ENCODE data around the gene PRPS1.
"Not testable (repeated sequence)": the region's sequence is repeated elsewhere in the genome, so short reads cannot be mapped to it uniquely, and the experiment has no call there.

PRPS1 gene

DNA sequence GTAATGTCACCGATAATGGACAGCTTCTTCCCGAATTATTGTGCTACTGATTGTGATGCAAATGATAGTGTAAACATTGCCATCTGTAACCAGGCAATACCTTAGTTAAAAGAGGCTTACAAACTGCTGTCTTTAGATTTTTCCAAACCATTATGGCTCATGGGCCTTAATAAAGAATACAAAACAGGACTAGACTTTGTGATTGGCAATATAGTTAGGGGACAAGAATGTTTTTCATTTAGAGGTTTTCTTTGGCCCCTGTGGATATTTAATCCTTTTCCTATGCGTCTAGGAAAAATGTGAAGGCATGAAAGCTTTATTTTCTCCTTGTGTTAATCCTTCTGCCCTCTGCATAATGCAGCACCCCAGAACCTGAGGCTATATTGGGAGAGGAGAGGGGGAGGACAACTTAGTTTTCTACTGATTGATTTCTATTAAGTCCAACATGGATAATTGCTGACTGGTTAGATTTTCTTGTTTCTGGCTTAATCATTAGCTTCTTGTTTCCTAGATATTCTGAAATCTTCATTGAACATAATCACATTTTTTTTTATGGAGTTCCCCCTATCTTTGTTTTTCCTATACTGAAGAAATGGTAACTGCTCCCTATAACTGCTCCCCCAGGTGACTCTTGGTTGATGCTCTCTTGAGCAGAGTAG, 1.9 kb downstream of the PRPS1 start:
- no peak for DNase-seq (ENCODE audit: low spot score)

GRCh38 chrX:107632346-107632745, 4.0 kb downstream of the PRPS1 start:
- DNase-seq (ENCODE audit: low spot score): peak; percentile 13

- DNase-seq (ENCODE audit: low spot score): no peak
Measured at GRCh38 chrX:107646735-107647134, 18.4 kb downstream of the PRPS1 start.

DNA sequence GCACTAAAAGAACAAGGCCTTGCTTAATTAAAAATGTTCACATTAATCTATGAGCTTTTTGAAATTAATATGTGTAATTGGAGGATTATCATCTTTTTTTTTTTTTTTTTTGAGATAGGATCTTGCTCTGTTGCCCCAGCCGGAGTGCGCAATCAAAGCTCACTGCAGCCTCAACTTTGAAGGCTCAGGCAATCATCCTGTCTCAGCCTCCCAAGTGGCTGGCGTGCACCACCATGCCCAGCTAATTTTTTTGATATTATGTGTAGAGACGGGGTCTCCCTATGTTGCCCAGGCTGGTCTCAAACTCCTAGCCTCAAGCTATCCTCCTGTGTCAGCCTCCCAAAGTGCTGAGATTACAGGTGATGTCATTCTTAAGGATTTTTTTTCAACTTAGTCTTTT, 20.0 kb downstream of the PRPS1 start:
- no peak for DNase-seq (ENCODE audit: low spot score)

DNA sequence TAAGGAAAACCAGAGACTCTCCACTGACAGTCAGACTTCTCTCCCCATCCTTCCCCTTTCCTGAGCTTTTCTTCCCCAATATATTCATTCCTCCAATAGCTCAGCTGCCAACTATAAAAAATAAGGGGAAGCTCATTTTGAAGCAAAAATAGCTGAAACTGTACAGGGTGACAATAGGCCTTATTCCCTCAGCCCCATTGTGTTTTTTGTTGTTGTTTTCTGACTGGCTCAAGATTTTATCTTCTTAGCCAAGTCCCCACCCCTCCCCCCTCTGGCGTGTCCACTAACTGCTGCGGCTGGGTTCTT, 26.2 kb downstream of the PRPS1 start:
- no peak for DNase-seq (ENCODE audit: low spot score)

GRCh38 chrX:107654872-107655761, 26.8 kb downstream of the PRPS1 start:
- DNase-seq (ENCODE audit: low spot score): peak; percentile 66

- no peak for DNase-seq (ENCODE audit: low spot score)
Measured at GRCh38 chrX:107656978-107657377, 28.7 kb downstream of the PRPS1 start.

DNA sequence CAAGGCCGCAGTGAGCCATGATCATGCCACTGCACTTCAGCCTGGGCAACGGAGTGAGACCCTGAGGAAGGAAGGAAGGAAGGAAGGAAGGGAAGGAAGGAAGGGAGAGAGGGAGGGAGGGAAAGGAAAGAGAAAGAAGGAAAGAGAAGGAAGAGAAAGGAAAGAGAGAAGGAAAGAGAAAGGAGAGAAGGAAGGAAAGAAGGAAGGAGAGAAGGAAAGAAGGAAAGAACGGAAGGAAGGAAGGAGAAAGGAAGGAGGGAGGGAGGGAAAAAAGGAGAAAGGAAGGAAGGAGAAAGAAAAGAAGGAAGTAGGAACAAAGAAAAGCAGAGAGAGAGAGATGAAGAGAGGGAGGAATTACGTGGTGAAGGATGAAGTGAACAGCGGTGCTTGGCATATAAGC, 30.4 kb downstream of the PRPS1 start:
- DNase-seq (ENCODE audit: low spot score): no peak

- no peak for DNase-seq (ENCODE audit: low spot score)
Measured at GRCh38 chrX:107659286-107659685, 31.0 kb downstream of the PRPS1 start.

DNA sequence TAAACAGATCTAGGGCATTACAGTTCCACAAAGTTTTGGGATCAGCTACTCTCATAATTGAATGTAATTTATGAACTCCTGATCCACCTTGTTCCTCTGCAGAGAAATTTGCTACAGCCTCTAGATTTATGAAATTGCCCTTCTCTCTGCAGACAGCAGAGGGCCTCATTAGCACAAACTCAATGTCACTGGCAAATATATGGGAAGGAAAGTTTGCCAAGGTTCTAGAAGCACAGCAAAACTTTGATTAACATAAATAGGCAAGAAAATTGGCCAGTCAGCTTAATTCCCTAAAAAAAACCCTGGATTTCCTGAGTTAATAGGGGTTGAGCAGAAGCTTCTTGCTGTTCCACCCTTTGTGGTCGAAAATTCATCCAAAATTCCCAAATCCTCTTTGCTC, 31.5 kb downstream of the PRPS1 start:
- peak; percentile 33 for DNase-seq (ENCODE audit: low spot score)

DNA sequence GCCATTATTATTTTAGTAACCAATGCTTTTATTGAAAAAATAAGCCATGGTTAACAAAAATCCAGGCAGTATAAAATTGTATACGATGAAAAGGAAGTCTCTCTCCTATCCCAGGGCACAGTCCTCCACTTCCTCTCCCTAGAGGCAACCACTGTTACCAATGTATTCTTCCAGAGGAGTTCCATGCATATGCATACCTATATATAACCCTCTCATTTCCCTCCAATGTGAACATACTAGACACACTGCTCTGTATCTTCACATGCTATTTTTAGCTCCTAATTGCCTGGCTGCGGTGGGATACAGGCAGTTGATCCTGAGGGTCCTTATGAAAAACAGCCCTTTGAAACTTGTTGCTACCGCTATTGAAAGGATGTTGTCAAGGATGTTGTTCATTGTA, 33.8 kb downstream of the PRPS1 start:
- DNase-seq (ENCODE audit: low spot score): no peak

DNA sequence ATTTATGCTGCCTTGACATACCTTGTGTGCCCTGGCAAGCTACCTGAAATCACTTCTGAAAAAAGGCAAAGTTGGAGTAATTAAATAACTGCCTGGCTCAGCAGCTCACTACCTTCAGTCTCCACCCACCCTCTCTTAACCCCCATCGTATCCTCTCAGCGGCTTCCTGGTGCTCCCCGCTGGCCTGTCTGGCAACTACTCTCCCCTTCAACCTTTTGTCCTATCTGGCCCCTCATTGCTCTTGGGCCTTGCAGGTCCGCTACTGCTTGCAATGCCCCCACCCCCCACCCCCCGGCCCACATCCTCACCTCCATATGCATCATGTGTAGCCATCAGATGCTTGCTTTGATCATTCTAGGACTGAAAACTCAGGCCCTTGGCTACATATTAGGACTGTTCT, 34.5 kb downstream of the PRPS1 start:
- DNase-seq (ENCODE audit: low spot score): no peak

DNA sequence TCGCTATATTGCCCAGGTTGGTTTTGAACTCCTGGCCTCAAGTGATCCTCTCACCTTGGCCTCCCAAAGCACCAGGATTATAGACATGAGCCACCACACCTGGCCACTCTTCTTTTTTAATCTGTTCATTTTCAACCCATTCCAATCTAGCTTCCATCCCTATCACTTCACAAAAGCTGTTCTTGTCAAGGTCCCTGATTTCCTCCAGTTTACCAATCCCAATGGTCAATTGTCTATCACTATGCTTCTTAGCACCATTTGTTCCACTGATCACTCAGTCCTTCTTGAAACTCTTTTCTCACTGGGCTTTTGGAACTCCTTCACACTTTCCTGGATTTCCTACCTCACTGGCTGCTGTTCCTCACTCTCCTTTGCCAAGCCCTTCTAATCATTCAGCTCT, 38.6 kb downstream of the PRPS1 start:
- DNase-seq (ENCODE audit: low spot score): no peak

GRCh38 chrX:107667426-107667825, 39.1 kb downstream of the PRPS1 start:
- no peak for DNase-seq (ENCODE audit: low spot score)

GRCh38 chrX:107668710-107669109, 40.4 kb downstream of the PRPS1 start:
- DNase-seq (ENCODE audit: low spot score): not testable (repeated sequence)

GRCh38 chrX:107669261-107669660, 41.0 kb downstream of the PRPS1 start:
- DNase-seq (ENCODE audit: low spot score): no peak

DNA sequence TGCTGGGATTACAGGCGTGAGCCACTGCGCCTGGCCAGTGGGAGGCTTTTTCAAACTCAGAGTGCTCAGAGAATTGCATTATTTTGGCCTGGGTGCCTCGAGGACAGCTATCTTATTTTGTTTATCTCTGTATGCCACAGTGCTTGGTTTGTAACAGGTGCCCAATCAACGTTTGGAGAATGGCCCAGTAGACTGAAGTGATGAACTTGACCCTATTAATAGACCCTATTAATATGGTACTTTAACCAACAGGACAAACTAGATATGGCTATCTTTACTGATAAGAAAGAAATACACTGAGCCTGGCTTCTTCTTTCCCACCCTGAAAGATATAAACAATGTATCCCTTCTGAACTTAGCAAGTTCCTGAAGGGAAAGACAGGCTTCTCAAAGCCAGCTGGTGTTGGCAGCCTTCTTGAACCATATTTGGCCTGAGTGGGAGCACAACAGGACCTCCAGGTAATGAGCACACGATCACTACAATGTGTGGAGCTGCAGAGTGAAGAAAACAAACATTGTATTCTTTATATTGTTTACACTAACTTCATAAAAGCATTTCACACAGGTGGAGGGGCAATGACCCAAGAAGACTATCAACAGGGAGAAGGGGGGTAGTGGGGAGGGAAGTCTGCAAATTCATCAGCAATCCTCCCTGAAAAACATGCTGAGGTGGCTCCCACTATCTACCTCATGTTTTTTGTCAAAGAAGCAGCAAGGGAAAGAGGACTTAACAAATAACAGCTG, 41.7 kb downstream of the PRPS1 start:
- no peak for DNase-seq (ENCODE audit: low spot score)

- not testable (repeated sequence) for DNase-seq (ENCODE audit: low spot score)
Measured at GRCh38 chrX:107671256-107671655, 42.9 kb downstream of the PRPS1 start.

- peak; percentile 65 for DNase-seq (ENCODE audit: low spot score)
Measured at GRCh38 chrX:107672955-107673378, 44.7 kb downstream of the PRPS1 start.

DNA sequence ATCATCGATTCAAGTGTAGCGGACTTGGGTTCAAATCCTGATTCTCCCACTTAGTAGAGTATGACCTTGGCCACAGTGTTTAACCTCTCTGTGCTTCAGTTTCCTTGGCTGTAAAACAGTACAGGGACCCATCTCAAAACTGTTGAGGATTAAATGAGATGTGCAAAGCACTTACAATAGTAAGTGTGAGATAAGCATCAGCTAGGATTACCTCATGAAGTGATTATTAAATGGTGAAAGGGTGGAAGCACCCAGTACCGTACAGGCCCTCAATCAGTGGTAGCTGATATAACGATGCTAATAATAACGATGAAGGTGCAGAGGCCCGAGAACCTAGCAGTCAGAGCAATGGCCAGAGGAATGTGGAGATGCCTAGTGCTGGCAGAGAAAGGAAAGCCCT, 45.1 kb downstream of the PRPS1 start:
- no peak for DNase-seq (ENCODE audit: low spot score)

DNA sequence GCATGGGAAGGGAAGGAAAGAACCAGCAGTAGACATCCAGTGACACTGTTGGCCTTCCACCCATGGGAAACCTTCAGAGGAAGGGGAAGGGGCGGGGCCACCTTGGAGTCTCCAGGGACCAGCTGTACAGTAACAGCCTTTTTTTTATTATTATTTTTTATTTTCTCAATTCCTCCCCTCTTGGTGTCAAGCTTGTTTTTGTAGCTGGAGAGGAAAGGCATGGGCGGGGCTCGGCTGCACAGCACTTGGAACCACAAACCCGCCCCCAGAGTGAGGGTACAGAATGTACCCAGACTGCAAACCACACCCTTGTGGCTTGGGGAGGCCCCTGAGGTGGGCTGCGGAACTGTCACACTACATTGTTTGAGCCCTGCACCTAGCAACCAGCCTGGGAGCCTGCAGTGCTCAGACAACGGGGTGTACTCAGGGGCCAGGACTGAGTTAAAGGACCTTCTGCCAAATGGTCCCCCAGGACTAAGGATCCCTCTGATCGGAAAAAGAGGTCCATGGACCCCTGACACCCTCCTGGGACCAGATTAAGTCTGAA, 45.7 kb downstream of the PRPS1 start:
- peak; percentile 9 for DNase-seq (ENCODE audit: low spot score)

DNA sequence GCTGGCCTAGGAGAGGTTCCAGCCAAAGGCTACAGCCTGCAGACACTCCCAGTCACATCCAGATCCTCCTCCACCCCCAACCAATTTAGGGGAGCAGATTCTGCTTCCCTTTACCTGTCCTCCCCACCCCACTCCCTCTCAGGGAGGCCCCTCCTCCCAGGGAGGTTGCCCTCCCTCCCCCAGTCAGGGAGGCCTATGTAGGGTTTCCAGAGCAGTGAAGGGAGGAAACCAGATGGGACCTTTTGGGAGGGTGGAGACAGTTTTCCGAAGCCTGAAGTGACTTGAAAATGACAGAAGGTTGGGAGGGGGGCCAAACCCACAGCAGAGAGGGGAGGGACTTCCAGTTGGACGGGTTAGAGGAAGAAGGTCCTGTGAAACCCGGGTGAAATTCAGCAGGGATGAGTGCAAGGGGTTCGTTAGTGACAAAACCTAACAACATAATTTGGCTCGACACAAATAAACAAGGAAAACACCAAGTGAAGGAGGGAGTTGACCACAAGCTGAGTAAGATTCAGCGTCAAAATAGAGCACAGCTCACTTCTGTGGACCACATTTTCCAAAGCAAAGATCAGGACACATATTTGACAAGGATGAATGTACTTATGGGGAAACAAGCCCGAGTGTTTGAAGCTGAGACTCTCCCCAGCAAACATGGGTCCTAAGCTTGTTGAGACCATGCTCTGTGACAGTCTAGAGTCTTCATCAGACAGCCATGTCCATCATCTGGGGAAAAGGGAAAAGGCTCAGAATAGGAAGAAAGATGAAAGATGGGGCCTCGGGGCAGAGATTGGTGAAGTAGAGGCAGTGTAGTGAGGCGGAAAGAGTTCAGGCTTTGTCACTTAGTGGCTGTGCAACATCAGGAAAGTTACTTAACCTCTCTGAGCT, 46.4 kb downstream of the PRPS1 start:
- peak; percentile 11 for DNase-seq (ENCODE audit: low spot score)

All from GM03348 (cell line).